Chondrocyte (in vitro differentiated cells): Measurements from ENCODE around the gene TMEM120A. TPM values are rescaled to one million over a fixed set of nuclear protein-coding genes. Genes with fewer than 3 reads are reported as not detected.
A peak's percentile ranks its signal among the peaks of the same experiment; 100 is the strongest.

Source experiments
- DNase-seq: peaks from one replicate; pipeline ENCODE4 v3.0.0; 2021; ENCODE audit warnings: mixed read lengths, low spot score
- H3K27ac Mint-ChIP-seq: one replicate; pipeline ENCODE4 v1.8.0; 2021; ENCODE audit warnings: mild to moderate bottlenecking, moderate library complexity, mixed read lengths; ENCODE audit not compliant: unreplicated experiment
- H3K27me3 Mint-ChIP-seq: 2 replicates; pipeline ENCODE4 v1.8.0; 2021; ENCODE audit warnings: low read depth, mixed read lengths
- H3K36me3 Mint-ChIP-seq: 2 replicates; pipeline ENCODE4 v1.8.0; 2021; ENCODE audit warnings: low read depth, mixed read lengths
- H3K4me1 Mint-ChIP-seq: 2 replicates; pipeline ENCODE4 v1.8.0; 2021; ENCODE audit warnings: low read depth, mild to moderate bottlenecking, mixed read lengths
- H3K4me3 Mint-ChIP-seq: one replicate; pipeline ENCODE4 v1.8.0; 2021; ENCODE audit warnings: mild to moderate bottlenecking, moderate library complexity, mixed read lengths; ENCODE audit not compliant: unreplicated experiment
- H3K9me3 Mint-ChIP-seq: 2 replicates; pipeline ENCODE4 v1.8.0; 2021; ENCODE audit warnings: low read depth, mixed read lengths
- total RNA-seq: library from RNA; stranded (reverse); gene quantifications from 3 replicates; pipeline ENCODE4 v1.2.1, GENCODE V29; 2021
- TF ChIP-seq, protein P1 (sequence below): fragments of 200-600 bp; sonication (generic); IDR thresholded peaks from 2 replicates; pipeline ENCODE4 v1.5.0; 2021; ENCODE audit warnings: antibody characterized with exemption, mild to moderate bottlenecking, moderate library complexity

TMEM120A gene
- total RNA-seq, 1 donor from 2014 or later: 30.6 TPM

DNA sequence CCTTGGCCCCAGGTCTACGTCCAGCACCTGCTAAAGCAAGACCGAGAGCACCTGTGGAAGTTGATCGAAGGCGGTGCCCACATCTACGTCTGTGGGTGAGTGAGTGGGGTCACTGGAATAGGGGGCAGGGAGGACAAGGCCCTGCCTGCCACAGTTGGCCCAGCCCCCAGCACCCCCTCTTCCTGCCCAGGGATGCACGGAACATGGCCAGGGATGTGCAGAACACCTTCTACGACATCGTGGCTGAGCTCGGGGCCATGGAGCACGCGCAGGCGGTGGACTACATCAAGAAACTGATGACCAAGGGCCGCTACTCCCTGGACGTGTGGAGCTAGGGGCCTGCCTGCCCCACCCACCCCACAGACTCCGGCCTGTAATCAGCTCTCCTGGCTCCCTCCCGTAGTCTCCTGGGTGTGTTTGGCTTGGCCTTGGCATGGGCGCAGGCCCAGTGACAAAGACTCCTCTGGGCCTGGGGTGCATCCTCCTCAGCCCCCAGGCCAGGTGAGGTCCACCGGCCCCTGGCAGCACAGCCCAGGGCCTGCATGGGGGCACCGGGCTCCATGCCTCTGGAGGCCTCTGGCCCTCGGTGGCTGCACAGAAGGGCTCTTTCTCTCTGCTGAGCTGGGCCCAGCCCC, 8.1 kb downstream of the TMEM120A start:
- peaks cover 9% of the 10 kb centered on the region for H3K4me1 Mint-ChIP-seq
- TF ChIP-seq, protein P1, sequence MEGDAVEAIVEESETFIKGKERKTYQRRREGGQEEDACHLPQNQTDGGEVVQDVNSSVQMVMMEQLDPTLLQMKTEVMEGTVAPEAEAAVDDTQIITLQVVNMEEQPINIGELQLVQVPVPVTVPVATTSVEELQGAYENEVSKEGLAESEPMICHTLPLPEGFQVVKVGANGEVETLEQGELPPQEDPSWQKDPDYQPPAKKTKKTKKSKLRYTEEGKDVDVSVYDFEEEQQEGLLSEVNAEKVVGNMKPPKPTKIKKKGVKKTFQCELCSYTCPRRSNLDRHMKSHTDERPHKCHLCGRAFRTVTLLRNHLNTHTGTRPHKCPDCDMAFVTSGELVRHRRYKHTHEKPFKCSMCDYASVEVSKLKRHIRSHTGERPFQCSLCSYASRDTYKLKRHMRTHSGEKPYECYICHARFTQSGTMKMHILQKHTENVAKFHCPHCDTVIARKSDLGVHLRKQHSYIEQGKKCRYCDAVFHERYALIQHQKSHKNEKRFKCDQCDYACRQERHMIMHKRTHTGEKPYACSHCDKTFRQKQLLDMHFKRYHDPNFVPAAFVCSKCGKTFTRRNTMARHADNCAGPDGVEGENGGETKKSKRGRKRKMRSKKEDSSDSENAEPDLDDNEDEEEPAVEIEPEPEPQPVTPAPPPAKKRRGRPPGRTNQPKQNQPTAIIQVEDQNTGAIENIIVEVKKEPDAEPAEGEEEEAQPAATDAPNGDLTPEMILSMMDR: no peak
- H3K9me3 Mint-ChIP-seq: no peaks in the 10 kb centered on the region
- no peak overlapping the region for H3K4me3 Mint-ChIP-seq
- peak; percentile 87 for DNase-seq
- H3K27ac Mint-ChIP-seq: no peak overlapping the region
- H3K36me3 Mint-ChIP-seq: peaks cover 12% of the 10 kb centered on the region
- H3K27me3 Mint-ChIP-seq: no peaks in the 10 kb centered on the region

DNA sequence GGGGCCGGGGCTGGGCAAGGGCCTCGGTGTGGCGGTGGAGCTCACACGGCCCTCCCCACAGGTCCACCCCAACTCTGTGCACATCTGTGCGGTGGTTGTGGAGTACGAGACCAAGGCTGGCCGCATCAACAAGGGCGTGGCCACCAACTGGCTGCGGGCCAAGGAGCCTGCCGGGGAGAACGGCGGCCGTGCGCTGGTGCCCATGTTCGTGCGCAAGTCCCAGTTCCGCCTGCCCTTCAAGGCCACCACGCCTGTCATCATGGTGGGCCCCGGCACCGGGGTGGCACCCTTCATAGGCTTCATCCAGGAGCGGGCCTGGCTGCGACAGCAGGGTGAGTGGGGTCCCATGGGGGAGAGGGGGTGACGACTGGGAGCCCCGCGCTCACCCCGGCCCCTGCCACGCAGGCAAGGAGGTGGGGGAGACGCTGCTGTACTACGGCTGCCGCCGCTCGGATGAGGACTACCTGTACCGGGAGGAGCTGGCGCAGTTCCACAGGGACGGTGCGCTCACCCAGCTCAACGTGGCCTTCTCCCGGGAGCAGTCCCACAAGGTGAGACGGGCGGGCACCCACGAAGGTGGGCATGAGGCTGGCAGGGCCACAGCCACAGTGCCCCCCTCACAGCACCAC, 8.8 kb downstream of the TMEM120A start:
- no peaks in the 10 kb centered on the region for H3K27me3 Mint-ChIP-seq
- H3K9me3 Mint-ChIP-seq: no peaks in the 10 kb centered on the region
- peak; percentile 90 for DNase-seq
- H3K4me3 Mint-ChIP-seq: no peak overlapping the region
- no peak overlapping the region for H3K27ac Mint-ChIP-seq
- H3K36me3 Mint-ChIP-seq: peaks cover 12% of the 10 kb centered on the region
- H3K4me1 Mint-ChIP-seq: peaks cover 4% of the 10 kb centered on the region
- TF ChIP-seq, protein P1: no peak

DNA sequence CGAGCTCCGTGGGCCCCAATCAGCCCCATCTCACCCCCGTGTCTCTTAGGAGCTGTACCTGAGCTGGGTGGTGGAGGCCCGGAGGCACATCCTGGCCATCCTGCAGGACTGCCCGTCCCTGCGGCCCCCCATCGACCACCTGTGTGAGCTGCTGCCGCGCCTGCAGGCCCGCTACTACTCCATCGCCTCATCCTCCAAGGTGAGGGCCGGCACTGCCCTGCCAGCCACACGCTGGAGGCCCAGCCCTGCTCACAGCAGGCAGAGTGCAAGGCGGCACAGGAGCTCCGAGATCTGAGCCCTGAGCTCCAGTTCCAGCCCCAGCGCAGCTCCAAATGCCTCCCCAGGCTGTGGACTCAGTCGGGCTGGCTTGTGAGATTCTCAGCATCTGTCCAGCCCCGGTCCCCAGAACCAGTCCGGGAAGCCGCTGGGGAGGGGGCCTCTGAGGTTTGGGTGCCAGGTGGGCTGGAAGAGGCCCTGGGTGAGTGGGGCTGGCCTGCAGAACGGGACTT, 9.3 kb downstream of the TMEM120A start:
- H3K9me3 Mint-ChIP-seq: no peaks in the 10 kb centered on the region
- H3K4me3 Mint-ChIP-seq: no peak overlapping the region
- TF ChIP-seq, protein P1: no peak
- no peak overlapping the region for H3K27ac Mint-ChIP-seq
- H3K36me3 Mint-ChIP-seq: peaks cover 12% of the 10 kb centered on the region
- no peaks in the 10 kb centered on the region for H3K27me3 Mint-ChIP-seq
- peaks cover 6% of the 10 kb centered on the region for H3K4me1 Mint-ChIP-seq
- peak; percentile 93 for DNase-seq

DNA sequence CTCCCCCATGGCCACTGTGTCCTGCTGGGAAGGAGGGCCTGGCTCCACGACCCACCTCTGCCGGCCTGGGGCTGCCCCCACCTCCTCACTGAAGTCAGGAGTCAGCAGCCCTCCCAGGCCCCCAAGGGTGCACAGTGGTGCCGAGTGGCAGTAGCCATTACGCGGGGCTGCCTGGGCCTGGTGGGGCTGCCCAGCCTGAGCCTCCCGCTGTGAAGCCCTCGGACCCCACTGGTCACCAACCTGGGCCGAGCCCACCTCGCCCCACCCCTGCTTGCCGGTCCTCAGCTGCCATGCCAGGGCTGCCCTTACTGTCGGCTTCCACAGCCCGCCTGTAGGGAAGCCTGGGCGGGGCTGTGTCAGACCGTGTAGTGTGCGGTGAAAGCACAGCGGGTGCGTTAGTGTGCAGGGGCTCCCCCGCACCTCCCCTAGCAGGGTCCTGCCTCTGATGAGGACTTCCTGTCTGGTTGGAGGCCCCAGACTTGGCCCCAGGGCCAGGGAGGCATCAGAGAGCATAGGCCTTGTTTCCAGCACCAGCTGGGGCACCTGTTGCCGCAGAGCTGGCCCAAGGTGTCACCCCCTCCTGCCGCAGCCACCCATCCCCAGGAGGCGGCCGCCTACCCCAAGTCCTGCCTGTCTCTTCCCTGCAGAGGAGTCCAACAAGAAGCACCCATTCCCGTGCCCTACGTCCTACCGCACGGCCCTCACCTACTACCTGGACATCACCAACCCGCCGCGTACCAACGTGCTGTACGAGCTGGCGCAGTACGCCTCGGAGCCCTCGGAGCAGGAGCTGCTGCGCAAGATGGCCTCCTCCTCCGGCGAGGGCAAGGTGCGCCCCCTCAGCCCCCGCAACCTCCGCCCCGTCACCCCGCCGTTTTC, 10.0 kb downstream of the TMEM120A start:
- Mint-ChIP-seq H3K36me3 (peaks cover 15% of the 10 kb centered on the region), H3K4me1 (peaks cover 4% of the 10 kb centered on the region), H3K27me3 (no peaks in the 10 kb centered on the region), H3K9me3 (no peaks in the 10 kb centered on the region), H3K4me3 (no peak overlapping the region), H3K27ac (no peak overlapping the region)
- TF ChIP-seq, protein P1: no peak
- peak; percentile 92 for DNase-seq
